Lower leg skin (tissue), 3 donors: ENCODE results near the gene GAS7.

Experiments used
- POLR2A ChIP-seq, 2 donors: fragments of 450-650 bp; IDR thresholded peaks; one replicate each; pipeline ENCODE4 v1.6.1; 2016 to 2017; ENCODE audit warnings: antibody characterized with exemption in 2 of 2, mild to moderate bottlenecking in 1 of 2, moderate library complexity in 1 of 2
- TF ChIP-seq, protein P1 (sequence below), 3 donors: fragments of 450-650 bp; IDR thresholded peaks; one replicate each; pipeline ENCODE4 v1.5.1; 2016; ENCODE audit warnings: antibody characterized with exemption in 3 of 3, mild to moderate bottlenecking in 3 of 3, moderate library complexity in 2 of 3

GRCh38 chr17:10125531-10126275 lies 72.7 kb downstream of the GAS7 start:
- TF ChIP-seq, protein P1, sequence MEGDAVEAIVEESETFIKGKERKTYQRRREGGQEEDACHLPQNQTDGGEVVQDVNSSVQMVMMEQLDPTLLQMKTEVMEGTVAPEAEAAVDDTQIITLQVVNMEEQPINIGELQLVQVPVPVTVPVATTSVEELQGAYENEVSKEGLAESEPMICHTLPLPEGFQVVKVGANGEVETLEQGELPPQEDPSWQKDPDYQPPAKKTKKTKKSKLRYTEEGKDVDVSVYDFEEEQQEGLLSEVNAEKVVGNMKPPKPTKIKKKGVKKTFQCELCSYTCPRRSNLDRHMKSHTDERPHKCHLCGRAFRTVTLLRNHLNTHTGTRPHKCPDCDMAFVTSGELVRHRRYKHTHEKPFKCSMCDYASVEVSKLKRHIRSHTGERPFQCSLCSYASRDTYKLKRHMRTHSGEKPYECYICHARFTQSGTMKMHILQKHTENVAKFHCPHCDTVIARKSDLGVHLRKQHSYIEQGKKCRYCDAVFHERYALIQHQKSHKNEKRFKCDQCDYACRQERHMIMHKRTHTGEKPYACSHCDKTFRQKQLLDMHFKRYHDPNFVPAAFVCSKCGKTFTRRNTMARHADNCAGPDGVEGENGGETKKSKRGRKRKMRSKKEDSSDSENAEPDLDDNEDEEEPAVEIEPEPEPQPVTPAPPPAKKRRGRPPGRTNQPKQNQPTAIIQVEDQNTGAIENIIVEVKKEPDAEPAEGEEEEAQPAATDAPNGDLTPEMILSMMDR (IDR thresholded peaks at IDR 0.05), result no peak
- no peak for TF ChIP-seq POLR2A (IDR thresholded peaks at IDR 0.05)
